Measurements from ENCODE around the gene PPIF. TPM values are rescaled to one million over a fixed set of nuclear protein-coding genes. Genes with fewer than 3 reads are reported as not detected.

PPIF gene
- total and polyA plus RNA-seq, 2 of the 4 experiments (the other 2 are of a cell fraction), result 29.2 to 130 TPM

- H4K8ac ChIP-seq (ENCODE audit: low read depth in 2 of 2, low read length in 2 of 2), result 0 out of 4 replicates have a peak overlapping the region, but pooled peaks of 1 of the 2 experiments have one; percentile 5
- no peak overlapping the region for H3K18ac ChIP-seq (ENCODE audit: low read depth, low read length)
- no peaks in the 10 kb centered on the region for H3K27me3 ChIP-seq (ENCODE audit: control insufficient read depth, insufficient read depth, low read length)
- ChIA-PET CTCF (no interaction called here), POLR2A (ENCODE audit: unreplicated experiment) (no interaction called here)
- H3K79me1 ChIP-seq (ENCODE audit: low read depth in 1 of 2, low read length in 2 of 2), result peaks cover 40 to 69% of the 10 kb centered on the region in 2 experiments
- H3K14ac ChIP-seq (replicated peaks; ENCODE audit: low read depth, low read length), result no peak overlapping the region
- no peak overlapping the region for H4K91ac ChIP-seq (ENCODE audit: insufficient read depth, low read depth, low read length)
- no peak overlapping the region for H2BK120ac ChIP-seq (ENCODE audit: low read depth, low read length)
- no peak overlapping the region for H3K23ac ChIP-seq (ENCODE audit: low read depth, low read length)
- TF ChIP-seq RCOR1 (IDR thresholded peaks at IDR 0.05; ENCODE audit: insufficient replicate concordance, low read length) (no peak), RAD21 (IDR thresholded peaks at IDR 0.05; ENCODE audit: low read length) (no peak), MAZ (IDR thresholded peaks at IDR 0.05; ENCODE audit: borderline replicate concordance, low read depth, low read length) (no peak), RFX5 (IDR thresholded peaks at IDR 0.05; ENCODE audit: low read depth, low read length) (no peak), ELK1 (IDR thresholded peaks at IDR 0.05; ENCODE audit: borderline replicate concordance, low read depth, low read length) (no peak), MXI1 (IDR thresholded peaks at IDR 0.05; ENCODE audit: borderline replicate concordance, low read depth, low read length) (no peak), CTCF (conservative IDR thresholded peaks at IDR 0.05; ENCODE audit: low read depth, low read length) (no peak), SMC3 (IDR thresholded peaks at IDR 0.05; ENCODE audit: low read depth, low read length) (no peak), MAFK (IDR thresholded peaks at IDR 0.05; ENCODE audit: low read depth, low read length) (no peak), CEBPB (IDR thresholded peaks at IDR 0.05; ENCODE audit: low read depth, low read length) (no peak), POLR2A (IDR thresholded peaks at IDR 0.05; ENCODE audit: low read depth, low read length) (no peak)
- peaks cover 29% of the 10 kb centered on the region for H4K20me1 ChIP-seq (ENCODE audit: insufficient read depth, low read length)
- no peak overlapping the region for H2AK9ac ChIP-seq (replicated peaks; ENCODE audit: low read depth, low read length, poor library complexity)
- DNase-seq (no peak), ATAC-seq (ENCODE audit: low read depth) (no peak)
- H2AFZ ChIP-seq (replicated peaks; ENCODE audit: low read length, poor library complexity), result no peak overlapping the region
- H3K4me2 ChIP-seq (ENCODE audit: low read depth, low read length), result no peak overlapping the region
- dilution Hi-C loops (cut with HindIII; ENCODE audit: low sequenced_read_pairs, unreplicated experiment), result no loop called here
- H3K27ac ChIP-seq (ENCODE audit: insufficient read depth, low read length), result no peak overlapping the region
- H2BK5ac ChIP-seq (ENCODE audit: low read depth, low read length, poor library complexity, severe bottlenecking), result no peak overlapping the region
- H3K36me3 ChIP-seq (ENCODE audit: control insufficient read depth, insufficient read depth, low read length), result peaks cover 85% of the 10 kb centered on the region
- H3K9me3 ChIP-seq (ENCODE audit: control insufficient read depth, insufficient read depth, low read length), result no peaks in the 10 kb centered on the region
- H2BK15ac ChIP-seq (ENCODE audit: low read depth, low read length), result no peak overlapping the region
- no peak overlapping the region for H4K5ac ChIP-seq (ENCODE audit: low read depth, low read length)
- H2AK5ac ChIP-seq (ENCODE audit: low read depth, low read length), result no peak overlapping the region
- no peak overlapping the region for H3K56ac ChIP-seq (ENCODE audit: extremely low read depth, insufficient read depth, low read length)
- no peak overlapping the region for H3K4ac ChIP-seq (ENCODE audit: low read depth, low read length)
- peaks cover 19% of the 10 kb centered on the region for H3K4me1 ChIP-seq (ENCODE audit: control insufficient read depth, insufficient read depth, low read length)
- H3K9me1 ChIP-seq (ENCODE audit: insufficient read depth, low read length), result peaks cover 28% of the 10 kb centered on the region
- WGBS, 2 experiments (ENCODE audit: extremely low coverage in 2 of 2, insufficient read length in 1 of 2), result 100% methylated on average over 2 of the region's 19 CpGs; no CpG with 5 or more reads in 1 of the 2 experiments
- H2BK20ac ChIP-seq (ENCODE audit: low read depth, low read length), result no peak overlapping the region
- BruUV-seq (replicated peaks), result no TSS peak
- intact Hi-C loops (cut with micrococcal nuclease), result no loop called here
- H3K4me3 ChIP-seq (ENCODE audit: insufficient read depth, low read depth, low read length), result no peak overlapping the region
- no peak overlapping the region for H3K9ac ChIP-seq (ENCODE audit: low read depth, low read length)
- in situ Hi-C loops (cut with MboI; ENCODE audit: low sequenced_read_pairs), result no loop called here
Observed at GRCh38 chr10:79301754-79302530, 45.3 kb upstream of the PPIF start.
